IMR-90 (cell line): Measurements from ENCODE around the gene FAM98C. TPM values are rescaled to one million over a fixed set of nuclear protein-coding genes. Genes with fewer than 3 reads are reported as not detected.

Source experiments
- ATAC-seq: fragments of 200-7000 bp; cut with Tn5 transposase; 2 replicates; pipeline ENCODE4 v1.9.1; 2020; ENCODE audit warnings: low read depth, mild to moderate bottlenecking, moderate library complexity
- BruUV-seq: library from RNA; stranded (reverse); fragments of 400-500 nt; replicated peaks from 2 replicates; lab custom pipeline; 2021; lab: Mats Ljungman, UMichigan
- CTCF ChIA-PET: fragments of 300-600 bp; formaldehyde crosslinking; extraction: SDS; loops from one replicate; lab custom pipeline; 2021; ENCODE audit warnings: antibody characterized with exemption; lab: Yijun Ruan, JAX
- POLR2A ChIA-PET: fragments of 300-600 bp; sonication (Branson Sonifier 250); formaldehyde crosslinking; loops from one replicate; lab custom pipeline; 2022; ENCODE audit warnings: antibody characterized with exemption; ENCODE audit not compliant: unreplicated experiment; lab: Charles Lee
- DNase-seq: peaks from one replicate; pipeline ENCODE4 v3.0.0; 2013
- H2AFZ ChIP-seq: replicated peaks from 2 replicates; pipeline ENCODE3; 2013; ENCODE audit warnings: low read length, mild to moderate bottlenecking; ENCODE audit not compliant: poor library complexity
- H2AK5ac ChIP-seq: 2 replicates; pipeline ENCODE4 v1.6.1; 2013; ENCODE audit warnings: low read depth, low read length, inconsistent platforms
- H2AK9ac ChIP-seq: replicated peaks from 2 replicates; pipeline ENCODE3; 2013; ENCODE audit warnings: mild to moderate bottlenecking, low read depth, low read length, moderate library complexity; ENCODE audit not compliant: poor library complexity
- H2BK120ac ChIP-seq: 2 replicates; pipeline ENCODE4 v1.6.1; 2013; ENCODE audit warnings: low read depth, low read length, inconsistent platforms
- H2BK15ac ChIP-seq: 3 replicates; pipeline ENCODE4 v1.6.1; 2013; ENCODE audit warnings: low read depth, low read length, inconsistent platforms
- H2BK20ac ChIP-seq: 2 replicates; pipeline ENCODE4 v1.6.1; 2013; ENCODE audit warnings: low read depth, mild to moderate bottlenecking, inconsistent platforms, low read length, moderate library complexity
- H2BK5ac ChIP-seq: 2 replicates; pipeline ENCODE4 v1.6.1; 2013; ENCODE audit warnings: mild to moderate bottlenecking, low read depth, low read length, inconsistent platforms; ENCODE audit not compliant: poor library complexity, severe bottlenecking
- H3K14ac ChIP-seq: replicated peaks from 2 replicates; pipeline ENCODE4 v1.6.1; 2013; ENCODE audit warnings: low read depth, low read length, inconsistent platforms
- H3K18ac ChIP-seq: 2 replicates; pipeline ENCODE4 v1.6.1; 2013; ENCODE audit warnings: low read depth, low read length, control low read depth
- H3K23ac ChIP-seq: 2 replicates; pipeline ENCODE4 v1.6.1; 2013; ENCODE audit warnings: low read depth, low read length, inconsistent platforms
- H3K27ac ChIP-seq: 2 replicates; pipeline ENCODE4 v1.5.1; 2013; ENCODE audit warnings: mild to moderate bottlenecking, control low read depth, low read length; ENCODE audit not compliant: insufficient read depth
- H3K27me3 ChIP-seq: 2 replicates; pipeline ENCODE4 v1.6.1; 2013; ENCODE audit warnings: low read length; ENCODE audit not compliant: control insufficient read depth, insufficient read depth
- H3K36me3 ChIP-seq: 2 replicates; pipeline ENCODE4 v1.6.1; 2013; ENCODE audit warnings: low read length, mixed read lengths; ENCODE audit not compliant: control insufficient read depth, insufficient read depth
- H3K4ac ChIP-seq: 2 replicates; pipeline ENCODE4 v1.6.1; 2013; ENCODE audit warnings: low read depth, low read length, inconsistent platforms
- H3K4me1 ChIP-seq: 2 replicates; pipeline ENCODE4 v1.6.1; 2013; ENCODE audit warnings: low read length, mixed read lengths; ENCODE audit not compliant: control insufficient read depth, insufficient read depth
- H3K4me2 ChIP-seq: 2 replicates; pipeline ENCODE4 v1.6.1; 2013; ENCODE audit warnings: low read depth, mild to moderate bottlenecking, control low read depth, low read length, moderate library complexity
- H3K4me3 ChIP-seq: 2 replicates; pipeline ENCODE4 v1.5.1; 2013; ENCODE audit warnings: low read depth, mild to moderate bottlenecking, control low read depth, low read length, moderate library complexity; ENCODE audit not compliant: insufficient read depth
- H3K56ac ChIP-seq: 2 replicates; pipeline ENCODE4 v1.6.1; 2013; ENCODE audit warnings: low read length, inconsistent platforms; ENCODE audit not compliant: insufficient read depth; ENCODE audit errors: extremely low read depth
- H3K79me1 ChIP-seq, 2 experiments: 2 replicates each; pipeline ENCODE4 v1.6.1; 2013; ENCODE audit warnings: low read length in 2 of 2, inconsistent platforms in 1 of 2, low read depth in 1 of 2
- H3K9ac ChIP-seq: 2 replicates; pipeline ENCODE4 v1.6.1; 2013; ENCODE audit warnings: low read depth, low read length, control low read depth
- H3K9me1 ChIP-seq: 2 replicates; pipeline ENCODE4 v1.6.1; 2013; ENCODE audit warnings: low read length, inconsistent platforms; ENCODE audit not compliant: insufficient read depth
- H3K9me3 ChIP-seq: 2 replicates; pipeline ENCODE4 v1.6.1; 2013; ENCODE audit warnings: low read length; ENCODE audit not compliant: control insufficient read depth, insufficient read depth
- H4K20me1 ChIP-seq: 2 replicates; pipeline ENCODE4 v1.6.1; 2013; ENCODE audit warnings: low read length, inconsistent platforms; ENCODE audit not compliant: insufficient read depth
- H4K5ac ChIP-seq: 2 replicates; pipeline ENCODE4 v1.6.1; 2013; ENCODE audit warnings: mild to moderate bottlenecking, low read depth, low read length, control low read depth
- H4K8ac ChIP-seq, 2 experiments: 2 replicates each; pipeline ENCODE4 v1.6.1; 2013; ENCODE audit warnings: low read depth in 2 of 2, low read length in 2 of 2, control low read depth in 1 of 2, inconsistent platforms in 1 of 2
- H4K91ac ChIP-seq: 2 replicates; pipeline ENCODE4 v1.6.1; 2013; ENCODE audit warnings: low read depth, low read length, inconsistent platforms; ENCODE audit not compliant: insufficient read depth
- CHD1 ChIP-seq: IDR thresholded peaks from 2 replicates; pipeline ENCODE4 v1.6.1; 2012; ENCODE audit warnings: low read depth, low read length, improper control_type of control experiment
- CTCF ChIP-seq: conservative IDR thresholded peaks from 2 replicates; pipeline ENCODE4 v1.5.1; 2012; ENCODE audit warnings: mild to moderate bottlenecking, low read depth, low read length, improper control_type of control experiment
- MAFK ChIP-seq: IDR thresholded peaks from 2 replicates; pipeline ENCODE4 v1.6.1; 2012; ENCODE audit warnings: low read depth, low read length, improper control_type of control experiment
- NFE2L2 ChIP-seq: fragments of 150-350 bp; IDR thresholded peaks from 2 replicates; pipeline ENCODE4 v1.6.1; 2016; ENCODE audit warnings: low read depth, mild to moderate bottlenecking, low read length
- POLR2A ChIP-seq: IDR thresholded peaks from 2 replicates; pipeline ENCODE4 v1.6.1; 2012; ENCODE audit warnings: mild to moderate bottlenecking, low read depth, low read length
- USF2 ChIP-seq: fragments of 150-350 bp; IDR thresholded peaks from 2 replicates; pipeline ENCODE4 v1.6.1; 2017; ENCODE audit warnings: mild to moderate bottlenecking, antibody characterized with exemption, low read length, low read depth
- WGBS, 2 experiments: methylation state at CpG; one replicate each; pipeline versions ENCODE4 v1.1.5 to v1.1.7; 2013; ENCODE audit warnings: missing lambda C conversion rate in 2 of 2; ENCODE audit not compliant: insufficient read length in 1 of 2; ENCODE audit errors: extremely low coverage in 2 of 2; 5-methylcytosine and 5-hydroxymethylcytosine counted together
- dilution Hi-C: fragments of 300-500 bp; cut with HindIII; formaldehyde crosslinking; loops from one replicate; pipeline ENCODE4 v1.14.3; 2018; ENCODE audit warnings: low sequenced_read_pairs; ENCODE audit not compliant: unreplicated experiment
- in situ Hi-C: fragments of 300-500 bp; cut with MboI; formaldehyde crosslinking; loops from 3 replicates; pipeline ENCODE4 v1.14.3; 2019; ENCODE audit warnings: low sequenced_read_pairs, inconsistent platforms, mixed read lengths
- intact Hi-C: fragments of 100-400 bp; cut with micrococcal nuclease; formaldehyde crosslinking; loops from 2 replicates; pipeline ENCODE4 v1.10.0; 2022
- polyA plus RNA-seq, 3 experiments: library from polyadenylated mRNA; depleted of rRNA; stranded (reverse); fragments of >200 nt; gene quantifications; 2 replicates each; pipeline ENCODE4 v1.2.3, GENCODE V29; 2012; ENCODE audit warnings: low replicate concordance in 1 of 3
- total RNA-seq: library from RNA; depleted of rRNA; stranded (reverse); fragments of >200 nt; gene quantifications from 2 replicates; pipeline ENCODE4 v1.2.3, GENCODE V29; 2012

The FAM98C gene
- total and polyA plus RNA-seq, 2 of the 4 experiments (the other 2 are of a cell fraction), result 3.6 to 17.9 TPM

GRCh38 chr19:38444026-38444425, 41.1 kb downstream of the FAM98C start:
- Histone ChIP-seq H3K14ac (no peak overlapping the region), H3K79me1 (no peaks in the 10 kb centered on the region), H4K8ac (no peak overlapping the region), H3K9me3 (no peaks in the 10 kb centered on the region), H3K23ac (no peak overlapping the region), H2AK5ac (no peak overlapping the region), H2BK5ac (no peak overlapping the region), H2AK9ac (no peak overlapping the region), H2BK120ac (no peak overlapping the region), H4K20me1 (no peaks in the 10 kb centered on the region), H3K4me2 (no peak overlapping the region), H3K18ac (no peak overlapping the region), H2BK15ac (no peak overlapping the region), H3K4ac (no peak overlapping the region), H3K4me1 (no peaks in the 10 kb centered on the region), H4K91ac (no peak overlapping the region), H2AFZ (no peak overlapping the region), H3K27me3 (peaks cover 9% of the 10 kb centered on the region; the same call in 1 of the 2 replicates), H3K36me3 (no peaks in the 10 kb centered on the region), H3K56ac (no peak overlapping the region), H3K9me1 (no peaks in the 10 kb centered on the region), H3K4me3 (no peak overlapping the region), H4K5ac (no peak overlapping the region), H2BK20ac (no peak overlapping the region), H3K27ac (no peak overlapping the region), H3K9ac (no peak overlapping the region)
- 64% methylated on average over 2 of the region's 7 CpGs; no CpG with 5 or more reads in 1 of the 2 experiments for WGBS, 2 experiments
- in situ Hi-C loops, result no loop called here
- DNase-seq, result no peak
- no TSS peak for BruUV-seq
- intact Hi-C loops, result no loop called here
- dilution Hi-C loops, result no loop called here
- ChIA-PET CTCF (no interaction called here), POLR2A (no interaction called here)
- ATAC-seq, result no peak
- TF ChIP-seq NFE2L2, result no peak
- TF ChIP-seq CHD1, result no peak
- TF ChIP-seq USF2, result no peak
- no peak for TF ChIP-seq POLR2A
- TF ChIP-seq CTCF, result no peak
- no peak for TF ChIP-seq MAFK
